ENCODE measurements around the gene PKNOX2.

Gene PKNOX2

GRCh38 chr11:125369808-125370207 is 205.3 kb downstream of the PKNOX2 start:
- no peak for DNase-seq

- DNase-seq: no peak
These were observed 206.2 kb downstream of the PKNOX2 start for GRCh38 chr11:125370561-125371389.

GRCh38 chr11:125371431-125371935 is 206.9 kb downstream of the PKNOX2 start:
- DNase-seq: no peak

GRCh38 chr11:125372088-125372487 is 207.5 kb downstream of the PKNOX2 start:
- no peak for DNase-seq

- DNase-seq: no peak
These were observed 208.4 kb downstream of the PKNOX2 start for GRCh38 chr11:125372911-125373310.

GRCh38 chr11:125373426-125374391 is 209.2 kb downstream of the PKNOX2 start:
- DNase-seq: peak; percentile 20

- DNase-seq: no peak
These were observed 209.8 kb downstream of the PKNOX2 start for GRCh38 chr11:125374398-125374797.

- DNase-seq: no peak
These were observed 210.6 kb downstream of the PKNOX2 start for GRCh38 chr11:125375146-125375545.

GRCh38 chr11:125376117-125376516 is 211.6 kb downstream of the PKNOX2 start:
- DNase-seq: no peak

GRCh38 chr11:125376856-125377255 is 212.3 kb downstream of the PKNOX2 start:
- DNase-seq: peak; percentile 21

GRCh38 chr11:125378083-125378482 is 213.5 kb downstream of the PKNOX2 start:
- no peak for DNase-seq

- DNase-seq: no peak
These were observed 214.0 kb downstream of the PKNOX2 start for GRCh38 chr11:125378571-125378970.

GRCh38 chr11:125379565-125379964 is 215.0 kb downstream of the PKNOX2 start:
- DNase-seq: no peak

GRCh38 chr11:125379981-125380380 is 215.4 kb downstream of the PKNOX2 start:
- DNase-seq: no peak

- no peak for DNase-seq
These were observed 216.3 kb downstream of the PKNOX2 start for GRCh38 chr11:125380756-125381445.

GRCh38 chr11:125381499-125382044 is 217.0 kb downstream of the PKNOX2 start:
- DNase-seq: no peak

- peak; percentile 20 for DNase-seq
These were observed 217.8 kb downstream of the PKNOX2 start for GRCh38 chr11:125382314-125382791.

- no peak for DNase-seq
These were observed 218.3 kb downstream of the PKNOX2 start for GRCh38 chr11:125382822-125383221.

GRCh38 chr11:125384825-125385224 is 220.3 kb downstream of the PKNOX2 start:
- no peak for DNase-seq

GRCh38 chr11:125387901-125388300 is 223.3 kb downstream of the PKNOX2 start:
- DNase-seq: no peak

- DNase-seq: no peak
These were observed 224.1 kb downstream of the PKNOX2 start for GRCh38 chr11:125388611-125389010.
